Activated T-helper 1 cell treated with Interleukin-2 at 50 U/mL for 16 hours (primary cell): ENCODE results near the gene FN1.

Source experiments
- DNase-seq: peaks from one replicate; pipeline ENCODE4 v3.0.0-alpha.2; 2020; ENCODE audit warnings: low read depth

The FN1 gene

DNA sequence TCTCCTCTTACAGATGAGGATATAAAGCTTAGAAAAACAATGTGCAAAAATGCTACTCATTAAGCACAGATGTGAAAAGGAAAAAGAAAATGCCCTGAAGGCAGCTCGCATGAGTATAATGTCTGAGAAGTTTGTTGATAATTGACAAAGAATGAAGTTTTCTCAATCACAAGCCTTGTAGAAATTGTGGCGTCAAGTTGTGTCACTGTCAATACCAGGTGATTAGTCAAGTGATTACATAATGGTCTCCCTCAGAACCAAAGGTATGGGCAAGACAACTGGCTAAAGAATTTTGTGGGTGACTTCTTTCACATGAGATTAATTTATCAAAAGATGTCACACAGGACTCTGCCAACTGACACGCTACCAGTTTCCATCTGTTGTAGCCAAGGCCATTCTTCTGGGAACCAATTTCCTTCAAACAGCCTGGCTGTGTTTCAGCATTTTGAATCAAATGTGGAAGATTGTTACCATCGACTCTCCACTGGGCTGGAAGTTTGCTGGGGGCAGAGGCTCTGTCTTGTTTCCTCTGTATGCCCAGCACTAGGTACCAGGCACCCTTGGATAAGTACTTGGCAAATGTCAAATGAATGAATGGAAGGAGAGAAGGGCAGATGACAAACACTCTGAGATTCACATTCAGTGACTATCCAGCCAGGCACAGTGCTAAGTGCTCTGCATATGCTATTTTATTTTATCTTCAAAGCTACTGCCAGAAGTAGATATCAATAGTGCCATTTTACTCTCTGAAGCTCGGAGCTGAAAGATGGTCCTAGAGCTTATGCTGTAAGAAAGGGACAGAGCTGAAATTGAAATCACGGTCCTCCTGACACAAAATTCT is 5.9 kb upstream of the FN1 start:
- DNase-seq, result no peak

DNA sequence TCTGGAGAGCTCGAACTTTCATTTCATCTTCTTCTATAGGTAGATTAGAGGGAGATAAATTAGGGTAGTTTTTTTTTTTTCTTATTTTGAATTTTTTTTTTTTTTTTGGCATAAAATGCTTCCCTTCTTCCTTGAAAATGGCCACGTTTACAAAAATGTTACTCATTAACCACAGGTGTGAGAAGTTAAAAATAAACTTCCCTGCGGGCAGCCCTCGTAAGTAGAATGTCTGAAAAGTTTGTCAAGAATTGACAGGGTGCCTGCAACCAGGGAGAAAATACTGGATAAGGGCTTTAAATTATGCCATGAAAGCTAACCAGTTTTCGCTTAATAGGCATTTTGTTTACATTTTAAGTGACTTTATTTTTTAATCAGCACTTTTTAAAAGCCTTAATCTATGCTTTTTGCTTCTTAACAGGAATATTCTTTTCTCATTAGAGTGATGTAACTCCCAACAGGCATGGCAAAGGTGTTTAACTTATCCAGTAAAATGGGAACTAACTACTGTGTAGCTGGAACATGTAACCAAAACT is 4.2 kb upstream of the FN1 start:
- DNase-seq, result no peak

DNA sequence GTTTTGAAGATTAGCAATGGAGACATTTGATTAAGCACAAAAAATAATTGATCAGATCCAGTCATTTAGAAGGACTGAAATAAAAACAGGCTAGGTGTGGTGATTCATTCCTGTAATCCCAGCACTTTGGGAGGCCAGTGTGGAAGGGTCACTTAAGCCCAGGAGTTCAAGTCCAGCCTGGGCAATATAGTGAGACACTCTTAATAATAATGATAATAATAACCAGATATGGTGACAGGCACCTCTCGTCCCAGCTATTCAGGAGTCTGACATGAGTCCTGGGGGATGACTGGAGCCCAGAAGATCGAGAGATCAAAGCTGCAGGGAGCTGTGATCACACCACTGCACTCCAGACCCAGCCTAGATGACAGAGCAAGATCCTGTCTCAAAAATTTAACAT is 3.5 kb upstream of the FN1 start:
- DNase-seq, result no peak

DNA sequence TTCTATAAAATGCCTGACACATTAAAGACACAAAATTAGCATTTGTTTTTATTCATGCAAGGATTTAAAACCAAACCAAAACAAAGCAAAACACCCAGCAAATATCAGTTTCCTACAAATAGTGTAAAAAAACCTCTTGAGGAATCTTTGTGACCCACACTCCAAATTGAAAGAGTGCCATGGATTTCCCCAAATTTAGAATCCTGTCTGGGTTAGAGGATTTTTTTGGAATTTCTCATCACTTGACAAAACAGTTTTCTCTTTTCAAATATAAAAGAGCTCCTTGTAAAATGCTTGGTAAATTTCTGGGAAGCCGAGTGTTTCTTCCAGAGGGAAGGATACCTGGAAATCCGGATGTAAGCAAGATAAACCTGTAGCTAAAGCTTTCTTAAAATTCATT is 1.7 kb upstream of the FN1 start:
- DNase-seq, result no peak

DNA sequence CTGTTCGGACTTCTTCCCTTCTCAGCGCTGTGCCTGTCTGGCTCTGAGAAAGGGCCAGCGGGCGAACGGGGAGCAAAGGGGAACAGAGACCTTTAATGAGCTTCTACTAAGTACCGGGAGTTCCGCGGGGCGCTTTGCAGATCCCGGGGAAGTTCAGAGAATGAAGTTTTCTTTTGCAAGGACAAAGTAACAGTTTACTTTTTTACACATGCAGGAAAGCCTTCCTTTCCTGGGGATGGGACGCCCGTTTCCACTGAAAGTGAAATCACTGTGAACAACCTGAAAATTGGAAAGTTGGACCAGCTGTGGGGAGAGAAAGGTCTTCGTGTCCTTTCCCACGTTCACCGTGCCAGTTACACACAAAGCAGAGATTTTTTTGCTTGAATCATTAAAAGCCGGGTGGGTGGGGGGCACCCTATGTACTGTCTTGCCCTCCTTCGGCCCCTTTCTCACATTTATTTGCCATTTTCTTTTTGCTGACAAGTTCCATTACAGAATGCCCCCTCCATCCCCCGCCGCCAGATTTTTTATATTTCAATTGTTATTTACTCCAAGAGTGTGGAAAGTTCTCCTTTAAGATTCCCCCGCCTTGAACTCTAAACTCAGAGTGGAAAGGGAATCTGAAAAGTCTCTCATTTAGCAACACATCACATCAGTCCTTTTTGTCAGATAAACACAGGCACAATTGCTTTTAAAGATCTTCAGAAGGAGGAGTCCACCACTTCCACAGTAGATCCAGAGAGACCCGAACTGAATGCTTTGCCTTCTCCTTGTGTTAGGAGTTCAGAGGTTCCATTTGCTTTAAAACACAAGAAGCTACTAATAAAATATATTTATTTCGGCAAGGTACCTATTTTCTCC is 1.1 kb upstream of the FN1 start:
- DNase-seq, result no peak

DNA sequence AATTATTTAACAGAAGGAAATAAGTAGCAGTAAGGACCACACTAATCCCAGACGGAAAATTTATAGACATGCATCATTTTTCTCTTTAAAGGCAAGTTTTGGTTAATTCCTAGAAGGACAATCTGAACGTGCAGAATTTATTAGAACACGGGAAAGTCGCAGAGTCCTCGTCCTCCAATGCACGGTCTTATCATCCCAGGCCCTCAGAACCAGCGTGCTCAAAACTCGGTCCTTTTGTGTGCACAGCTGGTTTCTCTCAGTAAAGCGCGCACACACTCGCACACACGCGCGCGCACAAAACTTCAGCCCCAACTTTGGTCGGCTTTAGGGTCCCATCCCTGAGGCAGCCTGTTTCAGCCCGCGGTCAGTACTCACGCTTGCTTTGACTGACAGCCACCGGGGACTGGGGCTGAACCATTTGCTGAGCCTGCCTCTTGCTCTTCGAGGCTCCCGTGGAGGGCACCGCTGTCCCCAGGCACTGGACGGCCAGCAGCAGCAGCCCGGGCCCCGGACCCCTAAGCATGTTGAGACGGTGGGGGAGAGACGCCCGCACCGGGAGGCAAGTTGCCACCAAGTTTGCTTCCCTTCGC is 493 bp downstream of the FN1 start:
- no peak for DNase-seq

DNA sequence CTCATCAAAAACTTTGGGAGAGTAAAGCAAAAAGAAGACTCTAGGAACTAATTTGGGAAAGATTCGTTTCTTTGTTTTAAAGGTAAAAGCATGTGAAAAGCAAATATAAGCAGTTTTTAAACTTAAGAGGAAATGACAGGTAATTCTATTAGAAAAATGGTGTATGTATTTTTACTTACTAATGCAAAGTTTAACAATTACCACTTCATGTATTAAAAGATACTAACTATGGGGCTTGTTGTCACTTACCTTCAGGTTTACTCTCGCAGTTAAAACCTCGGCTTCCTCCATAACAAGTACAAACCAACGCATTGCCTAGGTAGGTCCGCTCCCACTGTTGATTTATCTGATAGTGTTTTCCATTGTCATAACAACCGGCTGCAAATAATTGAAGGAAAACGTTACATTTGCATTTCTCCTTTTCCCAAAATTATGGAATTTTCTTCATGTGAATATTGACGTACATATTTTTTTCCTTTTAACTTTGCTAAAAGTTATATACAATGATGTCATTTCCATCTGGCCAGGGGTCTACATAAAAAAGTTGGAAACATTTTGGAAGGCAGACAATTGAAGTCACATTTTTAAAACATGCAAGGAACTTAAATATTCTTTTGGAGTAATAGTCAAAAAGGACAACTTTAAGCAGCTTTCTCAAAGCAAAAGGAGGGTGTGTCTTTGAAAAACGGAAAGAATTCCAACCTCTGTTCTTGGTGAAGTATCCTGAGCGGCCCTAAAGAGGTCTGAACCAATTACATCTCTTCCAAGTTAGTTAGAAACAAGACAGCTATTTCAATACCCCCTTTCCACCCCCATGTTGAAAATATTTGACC is 1.2 kb downstream of the FN1 start:
- DNase-seq, result no peak

DNA sequence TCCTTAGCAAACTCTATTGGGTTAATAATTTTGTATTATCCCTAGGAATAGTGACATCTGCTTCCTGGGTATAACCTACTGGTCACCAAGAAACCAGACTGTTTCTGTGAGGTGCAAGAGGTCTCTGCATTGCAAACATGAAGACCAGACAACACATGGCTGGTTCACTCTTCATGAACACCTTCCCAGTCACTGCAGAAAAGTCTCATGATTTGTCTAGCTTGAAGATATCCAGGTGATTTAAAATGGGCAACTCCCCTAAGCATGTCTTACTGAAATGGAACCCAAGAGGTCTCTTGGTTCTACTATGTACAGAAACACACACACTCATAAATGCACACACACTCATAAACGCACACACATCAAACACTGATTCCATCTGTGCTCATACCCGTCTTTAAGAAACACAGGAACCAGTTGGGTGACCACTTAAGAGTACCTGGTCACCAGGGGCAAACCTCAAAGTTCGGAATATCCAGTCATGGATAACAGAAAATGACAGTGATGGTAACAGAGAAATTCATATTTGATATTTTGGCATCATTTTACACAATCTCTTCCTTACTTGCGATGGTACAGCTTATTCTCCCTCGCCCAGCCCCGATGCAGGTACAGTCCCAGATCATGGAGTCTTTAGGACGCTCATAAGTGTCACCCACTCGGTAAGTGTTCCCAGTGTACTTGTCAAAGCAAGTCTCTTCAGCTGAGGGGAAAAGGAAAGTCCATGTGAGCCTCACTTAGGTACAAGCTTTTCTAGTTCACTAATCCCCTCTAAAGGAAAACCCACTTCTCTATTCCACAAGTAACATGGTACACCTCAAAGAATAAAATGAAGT is 2.9 kb downstream of the FN1 start:
- no peak for DNase-seq

DNA sequence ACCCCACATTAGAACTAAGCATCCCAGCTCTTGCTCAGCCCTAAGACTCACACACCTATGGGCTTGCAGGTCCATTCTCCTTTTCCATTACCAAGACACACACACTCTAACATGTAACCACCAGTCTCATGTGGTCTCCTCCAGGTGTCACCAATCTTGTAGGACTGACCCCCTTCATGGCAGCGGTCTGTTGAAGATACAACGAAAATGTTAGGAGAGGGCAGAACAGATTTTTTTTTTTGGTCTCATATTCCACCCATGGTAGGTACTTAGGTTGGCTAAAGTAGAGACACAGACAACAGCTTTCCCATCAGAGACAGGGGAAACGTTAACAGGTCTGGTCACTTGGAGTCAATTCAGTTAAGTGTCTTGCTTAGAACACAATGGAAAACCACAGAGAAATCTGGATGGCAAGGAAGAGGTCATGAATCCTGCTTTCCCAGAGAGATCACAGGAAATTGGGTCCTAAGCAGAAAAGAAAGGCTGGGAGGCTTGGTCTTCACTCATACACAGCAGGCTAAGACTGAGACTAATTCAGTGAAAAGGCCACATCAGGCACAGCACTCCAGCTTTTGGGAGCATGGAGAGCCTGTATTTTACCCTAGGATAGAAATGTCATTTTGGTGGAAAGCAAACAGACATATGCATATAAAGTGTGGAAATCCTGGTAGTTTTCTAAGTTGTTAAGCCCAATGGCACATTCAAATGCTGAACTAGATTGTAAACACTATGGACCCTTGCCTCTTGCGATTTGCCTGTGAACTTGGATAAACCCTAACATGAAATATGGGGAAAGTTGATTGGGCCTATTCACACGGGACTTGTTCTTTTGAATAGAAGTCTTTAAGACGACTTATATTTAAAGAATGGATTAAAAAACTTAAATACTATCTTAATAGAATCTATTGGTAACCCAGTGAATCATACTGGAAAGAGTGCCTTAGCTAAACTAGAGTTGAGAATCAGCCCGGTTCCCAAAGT is 3.8 kb downstream of the FN1 start:
- DNase-seq, result no peak

DNA sequence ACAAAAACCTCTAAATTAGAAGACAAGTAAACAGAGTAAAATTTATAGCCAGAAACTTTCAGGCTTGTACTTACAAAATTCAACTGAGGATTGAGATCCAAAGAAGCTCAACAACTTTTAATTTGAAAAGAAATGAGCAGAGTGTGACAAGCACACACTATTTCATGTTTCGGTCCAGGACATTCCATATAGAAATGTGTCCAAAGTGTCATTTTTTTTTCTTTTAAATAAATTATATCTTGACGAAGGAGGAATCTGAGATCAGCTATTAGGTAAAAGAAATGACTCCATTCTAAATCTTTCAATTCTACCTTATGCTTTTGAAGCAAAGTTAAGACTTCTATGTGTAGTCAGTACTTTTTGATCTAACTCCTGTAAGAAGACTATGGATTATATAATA is 4.6 kb downstream of the FN1 start:
- DNase-seq, result no peak

DNA sequence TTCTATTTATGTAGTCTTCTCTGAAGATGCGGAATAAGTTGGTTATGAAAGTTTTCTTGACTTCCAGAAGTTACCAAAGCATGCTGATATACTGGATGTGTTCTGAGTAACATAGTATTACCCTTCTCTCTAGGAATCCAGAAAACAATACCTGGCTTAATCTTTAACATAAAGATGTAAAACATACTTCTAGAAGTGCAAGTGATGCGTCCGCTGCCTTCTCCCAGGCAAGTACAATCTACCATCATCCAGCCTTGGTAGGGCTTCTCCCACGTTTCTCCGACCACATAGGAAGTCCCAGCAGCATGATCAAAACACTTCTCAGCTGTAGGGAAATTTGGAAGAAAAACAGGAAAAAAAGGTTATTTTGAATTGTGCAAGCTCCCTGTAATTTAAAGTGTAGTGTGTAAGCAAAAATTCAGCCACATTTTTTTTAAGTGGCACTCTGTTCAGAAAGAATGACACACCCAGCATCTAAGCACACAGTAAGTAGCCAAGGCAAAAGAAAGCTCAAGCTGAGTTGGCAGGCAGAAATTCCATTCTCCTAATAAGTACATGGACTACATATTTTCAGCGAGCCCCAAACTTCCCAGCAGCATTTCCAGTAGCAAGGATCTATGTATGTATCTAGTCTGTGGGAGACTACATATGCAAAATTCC is 5.2 kb downstream of the FN1 start:
- DNase-seq, result no peak

DNA sequence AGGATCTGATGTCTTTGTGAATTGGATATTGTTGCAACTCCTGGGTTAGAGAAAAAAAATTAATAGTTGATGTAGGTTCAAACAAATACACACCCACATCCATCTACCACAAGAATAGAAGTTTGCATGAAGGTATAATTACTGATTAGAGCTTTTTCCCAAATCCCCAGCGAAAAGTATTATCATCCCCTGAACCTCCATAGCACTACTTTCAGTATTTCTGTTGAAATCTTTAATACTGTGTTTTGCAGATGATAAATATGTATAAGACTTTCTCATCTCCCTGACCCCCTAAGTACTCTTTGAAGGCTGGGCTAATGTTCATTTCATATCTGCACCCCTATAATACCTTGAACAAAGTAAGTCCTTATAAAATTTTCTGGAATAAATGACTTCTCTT is 6.4 kb downstream of the FN1 start:
- DNase-seq, result no peak

DNA sequence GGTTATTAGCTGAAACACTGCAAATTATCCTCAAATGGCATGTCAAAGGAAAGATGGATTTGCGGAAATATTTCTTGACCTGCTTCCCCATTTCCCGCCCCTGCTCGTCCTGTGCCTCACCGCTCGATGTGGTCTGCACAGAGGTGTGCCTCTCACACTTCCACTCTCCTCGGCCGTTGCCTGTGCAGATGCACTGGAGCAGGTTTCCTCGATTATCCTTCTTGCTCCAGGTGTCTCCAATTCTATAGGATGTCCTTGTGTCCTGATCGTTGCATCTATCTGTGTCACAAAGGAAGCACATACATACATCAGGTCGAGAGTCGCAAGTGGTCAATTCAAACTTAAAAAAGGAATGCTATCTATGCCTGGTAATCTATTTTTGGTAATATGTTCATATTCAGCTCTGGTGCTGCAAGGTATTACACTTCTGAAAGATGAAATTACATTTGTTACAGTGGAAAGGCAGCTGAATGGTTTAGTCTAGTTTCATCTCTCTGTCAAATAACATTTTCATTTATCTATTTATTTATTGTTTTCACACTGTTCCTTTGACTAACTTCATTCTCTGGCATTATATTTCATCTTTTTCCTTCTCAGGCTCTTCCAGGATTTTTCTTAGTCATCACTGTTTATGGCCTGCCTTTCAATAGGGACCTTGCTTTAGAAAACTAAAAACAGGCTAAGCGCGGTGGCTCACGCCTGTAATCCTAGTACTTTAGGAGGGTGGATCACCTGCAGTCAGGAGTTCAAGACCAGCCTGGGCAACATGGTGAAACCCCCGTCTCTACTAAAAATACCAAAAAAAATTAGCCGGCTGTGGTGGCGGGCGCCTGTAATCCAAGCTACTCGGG is 7.6 kb downstream of the FN1 start:
- DNase-seq, result no peak

DNA sequence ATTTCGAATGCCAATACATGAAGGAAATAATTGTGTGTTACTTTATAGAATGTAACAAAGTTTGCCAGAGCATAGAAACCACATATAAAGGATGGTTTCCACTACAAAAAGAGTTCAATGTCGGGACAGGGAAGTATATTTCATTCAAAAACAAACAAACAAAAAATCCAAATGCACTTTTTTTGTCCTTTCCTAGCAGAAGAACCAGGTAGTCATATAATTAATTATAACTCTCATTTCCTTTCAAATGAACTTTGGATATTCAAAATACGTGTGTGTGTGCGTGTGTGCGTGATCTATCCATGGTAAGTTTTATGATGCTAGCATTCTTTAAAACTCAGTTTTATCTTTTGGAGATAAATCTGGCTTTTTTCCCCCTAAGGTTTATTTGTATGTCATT is 8.3 kb downstream of the FN1 start:
- DNase-seq, result no peak

DNA sequence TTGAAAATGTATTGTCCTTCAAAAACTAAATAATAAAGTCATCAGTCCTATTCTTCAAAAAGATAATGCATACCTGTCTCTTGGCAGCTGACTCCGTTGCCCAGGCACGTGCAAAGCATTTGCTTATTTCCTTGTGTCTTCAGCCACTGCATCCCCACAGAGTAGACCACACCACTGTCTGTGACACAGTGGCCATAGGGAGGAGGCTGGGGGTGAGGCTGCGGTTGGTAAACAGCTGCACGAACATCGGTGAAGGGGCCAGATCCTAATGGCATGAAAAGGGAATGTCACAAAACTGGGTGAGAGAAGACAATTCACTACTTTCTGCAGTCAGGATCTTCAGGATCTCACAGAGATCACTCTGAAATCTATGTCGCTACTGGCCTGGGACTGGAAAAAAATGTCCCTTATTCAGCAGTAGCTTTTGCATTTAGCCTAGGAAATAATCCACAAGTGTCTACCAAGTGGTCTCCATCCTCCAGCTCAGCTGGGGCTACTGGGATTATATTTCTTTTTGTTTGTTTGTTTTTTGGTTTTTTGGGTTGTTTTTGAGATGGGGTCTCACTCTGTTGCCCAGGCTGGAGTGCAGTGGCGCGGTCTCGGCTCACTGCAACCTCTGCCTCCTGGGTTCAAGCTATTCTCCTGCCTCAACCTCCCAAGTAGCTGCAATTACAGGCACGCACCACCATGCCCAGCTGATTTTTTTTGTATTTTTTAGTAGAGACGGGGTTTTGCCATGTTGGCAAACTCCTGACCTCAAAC is 10.7 kb downstream of the FN1 start:
- DNase-seq, result no peak

DNA sequence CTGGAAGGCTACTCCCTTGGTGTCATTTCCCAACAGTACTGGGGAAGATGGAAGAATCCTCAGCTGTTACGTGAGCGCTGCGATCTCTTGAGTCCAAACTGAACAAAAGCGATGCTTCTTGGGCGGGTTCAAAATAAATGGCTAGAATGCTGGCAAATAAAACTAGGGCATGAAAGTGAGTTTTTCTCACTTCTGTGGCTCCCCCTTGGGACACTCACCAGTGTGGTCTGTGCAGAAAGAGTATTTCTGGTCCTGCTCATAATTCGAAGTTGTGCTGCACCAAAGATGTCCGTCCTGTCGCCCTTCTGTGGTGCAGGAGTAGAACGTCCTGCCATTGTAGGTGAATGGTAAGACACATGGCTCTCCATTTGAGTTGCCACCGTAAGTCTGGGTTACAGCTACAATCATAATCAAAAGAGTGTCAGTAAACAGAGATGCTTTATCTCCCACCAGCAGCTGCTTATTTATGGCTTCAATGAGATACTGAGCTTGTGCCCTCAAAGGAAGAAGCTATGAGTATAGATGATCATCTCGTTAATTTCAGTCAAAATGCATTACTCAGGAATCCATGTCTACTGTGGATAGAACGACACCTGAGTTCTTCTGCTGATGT is 11.8 kb downstream of the FN1 start:
- no peak for DNase-seq

DNA sequence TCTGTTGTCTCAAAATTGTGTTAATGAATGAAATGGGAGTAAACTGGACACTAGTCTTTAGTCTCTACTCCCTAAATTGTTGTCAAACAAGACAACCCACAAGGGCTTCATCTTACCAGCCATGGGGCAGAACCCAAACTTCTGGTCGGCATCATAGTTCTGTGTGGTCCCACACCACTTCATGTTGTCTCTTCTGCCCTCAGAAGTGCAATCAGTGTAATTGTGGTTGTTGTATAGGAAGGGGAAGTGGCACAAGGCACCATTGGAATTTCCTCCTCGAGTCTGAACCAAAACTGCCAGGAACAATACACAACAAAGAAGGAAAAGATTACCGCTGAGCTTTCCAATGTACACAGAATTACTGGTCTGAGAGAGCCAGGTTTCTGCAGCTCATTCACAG is 12.6 kb downstream of the FN1 start:
- no peak for DNase-seq
